ENCODE data around the gene PXMP2.

Gene PXMP2

GRCh38 chr12:132727091-132727794, 39.9 kb downstream of the PXMP2 start:
- H3K4me1 ChIP-seq (ENCODE audit: control insufficient read depth in 1 of 2, insufficient read depth in 2 of 2, low read length in 2 of 2) = no peaks in the 10 kb centered on the region
- no peak overlapping the region for H3K14ac ChIP-seq (ENCODE audit: low read length)
- no peak overlapping the region for H3K27ac ChIP-seq (ENCODE audit: low read depth, low read length)
- H2AK5ac ChIP-seq (ENCODE audit: low read length) = no peak overlapping the region
- H3K9ac ChIP-seq (ENCODE audit: low read length) = no peak overlapping the region
- no peak overlapping the region for H3K23ac ChIP-seq (ENCODE audit: low read length)
- no peak overlapping the region for H4K8ac ChIP-seq (ENCODE audit: low read depth, low read length)
- no peak overlapping the region for H3K4me2 ChIP-seq (ENCODE audit: low read length)
- WGBS (ENCODE audit: extremely low coverage, insufficient coverage, insufficient read length) = no CpG with 5 or more reads among the region's 37 CpGs
- H3K36me3 ChIP-seq (ENCODE audit: control insufficient read depth in 1 of 2, insufficient read depth in 2 of 2, low read length in 2 of 2) = peaks cover 78 to 79% of the 10 kb centered on the region in 2 experiments
- H3K79me1 ChIP-seq (ENCODE audit: low read length) = no peaks in the 10 kb centered on the region
- DNase-seq = no peak
- no peak overlapping the region for H4K12ac ChIP-seq (ENCODE audit: low read depth, low read length)
- H3K4me3 ChIP-seq (ENCODE audit: low read depth, low read length) = no peak overlapping the region
- no peaks in the 10 kb centered on the region for H3K79me2 ChIP-seq (ENCODE audit: control insufficient read depth, insufficient read depth, low read length, poor library complexity)
- H2BK120ac ChIP-seq (ENCODE audit: insufficient read depth, low read length, poor library complexity) = no peak overlapping the region
- no peak overlapping the region for H3K4ac ChIP-seq (ENCODE audit: low read depth, low read length)
- no peak overlapping the region for H4K91ac ChIP-seq (ENCODE audit: low read depth, low read length)
- peak overlapping the region; percentile 43 for H3K18ac ChIP-seq (ENCODE audit: low read length)
- no peak overlapping the region for H2BK5ac ChIP-seq (ENCODE audit: low read depth, low read length, poor library complexity)
- peaks cover 2% of the 10 kb centered on the region for H3K9me3 ChIP-seq (ENCODE audit: insufficient read depth, low read depth, low read length)
- no peak overlapping the region for H2AFZ ChIP-seq (ENCODE audit: insufficient read depth, low read length, poor library complexity)
- no peak overlapping the region for H2BK12ac ChIP-seq (ENCODE audit: low read length)
- no peaks in the 10 kb centered on the region for H3K27me3 ChIP-seq (ENCODE audit: insufficient read depth, low read length)

DNA sequence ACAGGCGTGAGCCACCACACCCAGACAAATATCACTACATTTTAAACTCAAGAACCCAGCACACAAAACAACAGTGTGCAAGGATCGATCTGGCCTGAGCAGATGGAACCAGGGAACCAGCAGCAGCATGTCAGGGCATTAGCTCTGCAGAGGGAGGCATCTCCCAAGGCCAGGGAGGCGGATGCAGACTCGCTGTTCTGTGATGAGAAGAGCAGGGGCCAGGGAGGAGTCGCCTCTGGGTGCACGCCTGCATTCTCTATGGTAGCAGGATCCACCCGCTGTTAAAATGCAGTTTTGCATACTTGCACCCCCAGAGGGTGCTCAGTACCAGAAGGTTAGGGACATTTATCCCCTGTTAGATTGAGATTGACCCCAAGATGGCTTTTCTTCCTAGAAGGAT, 41.1 kb downstream of the PXMP2 start:
- H3K4me3 ChIP-seq (ENCODE audit: low read depth, low read length) = no peak overlapping the region
- H2BK12ac ChIP-seq (ENCODE audit: low read length) = no peak overlapping the region
- H4K91ac ChIP-seq (ENCODE audit: low read depth, low read length) = no peak overlapping the region
- no peak overlapping the region for H4K8ac ChIP-seq (ENCODE audit: low read depth, low read length)
- no peak overlapping the region for H2BK120ac ChIP-seq (ENCODE audit: insufficient read depth, low read length, poor library complexity)
- WGBS (ENCODE audit: extremely low coverage, insufficient coverage, insufficient read length) = no CpG with 5 or more reads among the region's 7 CpGs
- H3K79me1 ChIP-seq (ENCODE audit: low read length) = no peaks in the 10 kb centered on the region
- no peaks in the 10 kb centered on the region for H3K27me3 ChIP-seq (ENCODE audit: insufficient read depth, low read length)
- no peaks in the 10 kb centered on the region for H3K4me1 ChIP-seq (ENCODE audit: control insufficient read depth in 1 of 2, insufficient read depth in 2 of 2, low read length in 2 of 2)
- H3K27ac ChIP-seq (ENCODE audit: low read depth, low read length) = no peak overlapping the region
- no peak overlapping the region for H3K9ac ChIP-seq (ENCODE audit: low read length)
- no peak overlapping the region for H2AK5ac ChIP-seq (ENCODE audit: low read length)
- peaks cover 83 to 84% of the 10 kb centered on the region in 2 experiments for H3K36me3 ChIP-seq (ENCODE audit: control insufficient read depth in 1 of 2, insufficient read depth in 2 of 2, low read length in 2 of 2)
- H3K9me3 ChIP-seq (ENCODE audit: insufficient read depth, low read depth, low read length) = peaks cover 2% of the 10 kb centered on the region
- H3K14ac ChIP-seq (ENCODE audit: low read length) = no peak overlapping the region
- H3K23ac ChIP-seq (ENCODE audit: low read length) = no peak overlapping the region
- no peak overlapping the region for H4K12ac ChIP-seq (ENCODE audit: low read depth, low read length)
- no peak for DNase-seq
- H3K18ac ChIP-seq (ENCODE audit: low read length) = no peak overlapping the region
- H2AFZ ChIP-seq (ENCODE audit: insufficient read depth, low read length, poor library complexity) = no peak overlapping the region
- no peaks in the 10 kb centered on the region for H3K79me2 ChIP-seq (ENCODE audit: control insufficient read depth, insufficient read depth, low read length, poor library complexity)
- H3K4me2 ChIP-seq (ENCODE audit: low read length) = no peak overlapping the region
- no peak overlapping the region for H2BK5ac ChIP-seq (ENCODE audit: low read depth, low read length, poor library complexity)
- H3K4ac ChIP-seq (ENCODE audit: low read depth, low read length) = no peak overlapping the region

DNA sequence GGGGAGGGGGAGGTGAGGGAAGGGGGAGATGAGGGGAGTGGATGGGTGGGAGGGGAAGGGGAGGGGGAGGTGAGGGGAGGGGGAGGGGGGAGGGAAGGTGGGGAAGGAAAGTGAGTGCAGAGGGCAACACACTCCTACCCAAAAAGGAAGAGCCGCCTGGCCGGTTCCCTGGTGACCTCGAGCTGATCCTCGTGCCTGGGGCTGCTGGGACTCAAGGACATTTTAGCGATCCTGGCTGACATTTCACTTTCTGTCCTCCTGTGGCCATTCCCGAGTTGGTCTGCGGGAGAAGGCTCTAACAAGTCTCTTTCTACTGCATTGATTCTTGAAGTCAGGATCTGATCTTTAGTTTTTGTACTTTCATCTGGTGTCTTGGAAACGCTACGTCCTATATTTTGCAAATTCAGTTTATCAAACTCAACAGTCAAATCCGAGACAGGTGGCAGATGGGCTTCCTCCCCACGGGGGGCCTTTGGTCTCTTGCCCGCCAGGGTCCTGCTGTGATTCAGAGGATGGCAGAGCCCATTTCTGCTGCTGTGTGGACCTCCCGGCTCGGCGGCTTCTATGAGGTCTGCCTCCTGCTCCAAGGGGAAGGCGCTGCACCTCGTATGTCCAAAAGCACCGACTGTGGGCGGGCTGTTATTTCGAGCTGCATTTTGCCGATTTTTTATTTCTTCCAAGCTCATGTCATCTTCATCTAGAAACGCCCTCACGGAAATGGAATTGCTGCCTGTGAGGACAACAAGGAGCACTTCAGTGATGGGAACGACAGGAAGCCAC, 42.3 kb downstream of the PXMP2 start:
- WGBS (ENCODE audit: extremely low coverage, insufficient coverage, insufficient read length) = no CpG with 5 or more reads among the region's 24 CpGs
- Histone ChIP-seq H3K27ac (ENCODE audit: low read depth, low read length) (no peak overlapping the region), H3K23ac (ENCODE audit: low read length) (no peak overlapping the region), H2BK12ac (ENCODE audit: low read length) (no peak overlapping the region), H2AFZ (ENCODE audit: insufficient read depth, low read length, poor library complexity) (no peak overlapping the region), H3K4me3 (ENCODE audit: low read depth, low read length) (no peak overlapping the region), H3K14ac (ENCODE audit: low read length) (no peak overlapping the region), H2BK5ac (ENCODE audit: low read depth, low read length, poor library complexity) (no peak overlapping the region), H4K12ac (ENCODE audit: low read depth, low read length) (no peak overlapping the region), H3K27me3 (ENCODE audit: insufficient read depth, low read length) (no peaks in the 10 kb centered on the region), H3K18ac (ENCODE audit: low read length) (no peak overlapping the region), H3K79me1 (ENCODE audit: low read length) (no peaks in the 10 kb centered on the region), H3K9ac (ENCODE audit: low read length) (no peak overlapping the region), H2AK5ac (ENCODE audit: low read length) (no peak overlapping the region), H3K79me2 (ENCODE audit: control insufficient read depth, insufficient read depth, low read length, poor library complexity) (no peaks in the 10 kb centered on the region), H3K4me2 (ENCODE audit: low read length) (no peak overlapping the region), H4K8ac (ENCODE audit: low read depth, low read length) (no peak overlapping the region), H3K36me3 (ENCODE audit: control insufficient read depth in 1 of 2, insufficient read depth in 2 of 2, low read length in 2 of 2) (peaks cover 82 to 84% of the 10 kb centered on the region in 2 experiments), H3K9me3 (ENCODE audit: insufficient read depth, low read depth, low read length) (peaks cover 2% of the 10 kb centered on the region), H3K4me1 (ENCODE audit: control insufficient read depth in 1 of 2, insufficient read depth in 2 of 2, low read length in 2 of 2) (no peaks in the 10 kb centered on the region), H2BK120ac (ENCODE audit: insufficient read depth, low read length, poor library complexity) (no peak overlapping the region), H3K4ac (ENCODE audit: low read depth, low read length) (no peak overlapping the region), H4K91ac (ENCODE audit: low read depth, low read length) (no peak overlapping the region)
- DNase-seq = peak in 1 of 2 donors; percentile 28

- H2AFZ ChIP-seq (ENCODE audit: insufficient read depth, low read length, poor library complexity) = no peak overlapping the region
- H3K79me1 ChIP-seq (ENCODE audit: low read length) = no peaks in the 10 kb centered on the region
Observed at GRCh38 chr12:132730353-132730752, 43.0 kb downstream of the PXMP2 start.

More at GRCh38 chr12:132730353-132730752, 43.0 kb downstream of the PXMP2 start:
- Histone ChIP-seq H3K36me3 (ENCODE audit: control insufficient read depth in 1 of 2, insufficient read depth in 2 of 2, low read length in 2 of 2) (peaks cover 81 to 83% of the 10 kb centered on the region in 2 experiments), H3K27me3 (ENCODE audit: insufficient read depth, low read length) (no peaks in the 10 kb centered on the region), H2BK12ac (ENCODE audit: low read length) (no peak overlapping the region), H3K79me2 (ENCODE audit: control insufficient read depth, insufficient read depth, low read length, poor library complexity) (no peaks in the 10 kb centered on the region), H2BK5ac (ENCODE audit: low read depth, low read length, poor library complexity) (no peak overlapping the region), H3K18ac (ENCODE audit: low read length) (no peak overlapping the region), H3K4me2 (ENCODE audit: low read length) (no peak overlapping the region), H3K9ac (ENCODE audit: low read length) (no peak overlapping the region), H4K12ac (ENCODE audit: low read depth, low read length) (no peak overlapping the region), H3K4me1 (ENCODE audit: control insufficient read depth in 1 of 2, insufficient read depth in 2 of 2, low read length in 2 of 2) (no peaks in the 10 kb centered on the region), H3K23ac (ENCODE audit: low read length) (no peak overlapping the region), H2AK5ac (ENCODE audit: low read length) (no peak overlapping the region), H3K4ac (ENCODE audit: low read depth, low read length) (no peak overlapping the region), H2BK120ac (ENCODE audit: insufficient read depth, low read length, poor library complexity) (no peak overlapping the region), H3K4me3 (ENCODE audit: low read depth, low read length) (no peak overlapping the region), H4K8ac (ENCODE audit: low read depth, low read length) (no peak overlapping the region), H3K14ac (ENCODE audit: low read length) (no peak overlapping the region), H3K9me3 (ENCODE audit: insufficient read depth, low read depth, low read length) (peaks cover 2% of the 10 kb centered on the region), H3K27ac (ENCODE audit: low read depth, low read length) (no peak overlapping the region), H4K91ac (ENCODE audit: low read depth, low read length) (no peak overlapping the region)
- no CpG with 5 or more reads among the region's 11 CpGs for WGBS (ENCODE audit: extremely low coverage, insufficient coverage, insufficient read length)
- DNase-seq = no peak

Measured in trophoblast cell (in vitro differentiated cells and primary cell).